Measurements from ENCODE around the gene USF2. TPM values are rescaled to one million over a fixed set of nuclear protein-coding genes. Genes with fewer than 3 reads are reported as not detected.

USF2 gene
- total and polyA plus RNA-seq, 8 donors: 26.8 to 109 (median 86.0) TPM

- 82 to 100% (median 95%) methylated on average over 2 of the region's 2 CpGs for WGBS, 5 donors
- TF ChIP-seq EP300 (IDR thresholded peaks at IDR 0.05) (no peak), CTCF (IDR thresholded peaks at IDR 0.05) (no peak), POLR2A (IDR thresholded peaks at IDR 0.05) (no peak), POLR2AphosphoS5 (IDR thresholded peaks at IDR 0.05) (no peak)
- Histone ChIP-seq H3K4me1 (no peaks in the 10 kb centered on the region), H3K27ac (no peak overlapping the region), H3K27me3 (peaks cover 0 to 44% (median 4%) of the 10 kb centered on the region in 3 donors), H3K4me3 (no peak overlapping the region), H3K36me3 (no peaks in the 10 kb centered on the region), H3K9me3 (no peaks in the 10 kb centered on the region)
- no peak for DNase-seq
- intact Hi-C loops (cut with DNase I; ENCODE audit: low total_unique reads): no loop called here
These were observed 33.2 kb downstream of the USF2 start for GRCh38 chr19:35301961-35302360.

GRCh38 chr19:35302446-35302845 lies 33.7 kb downstream of the USF2 start:
- H3K36me3 ChIP-seq: no peaks in the 10 kb centered on the region
- TF ChIP-seq POLR2A (IDR thresholded peaks at IDR 0.05) (no peak), POLR2AphosphoS5 (IDR thresholded peaks at IDR 0.05) (no peak), CTCF (IDR thresholded peaks at IDR 0.05) (no peak), EP300 (IDR thresholded peaks at IDR 0.05) (no peak)
- peaks cover 0 to 43% (median 4%) of the 10 kb centered on the region in 3 donors for H3K27me3 ChIP-seq
- WGBS, 5 donors: 79 to 87% (median 82%) methylated on average over 4 to 16 of the region's 16 CpGs
- intact Hi-C loops (cut with DNase I; ENCODE audit: low total_unique reads): no loop called here
- no peak for DNase-seq
- H3K4me1 ChIP-seq: no peaks in the 10 kb centered on the region
- H3K4me3 ChIP-seq: no peak overlapping the region
- no peaks in the 10 kb centered on the region for H3K9me3 ChIP-seq
- no peak overlapping the region for H3K27ac ChIP-seq

GRCh38 chr19:35303357-35303915 lies 34.7 kb downstream of the USF2 start:
- DNase-seq: no peak
- Histone ChIP-seq H3K9me3 (no peaks in the 10 kb centered on the region), H3K27ac (no peak overlapping the region), H3K4me3 (no peak overlapping the region), H3K4me1 (no peaks in the 10 kb centered on the region), H3K36me3 (no peaks in the 10 kb centered on the region), H3K27me3 (peaks cover 0 to 36% (median 4%) of the 10 kb centered on the region in 3 donors)
- no peak for TF ChIP-seq EP300 (IDR thresholded peaks at IDR 0.05)
- TF ChIP-seq CTCF (IDR thresholded peaks at IDR 0.05): no peak
- TF ChIP-seq POLR2AphosphoS5 (IDR thresholded peaks at IDR 0.05): no peak
- TF ChIP-seq POLR2A (IDR thresholded peaks at IDR 0.05): no peak
- 71 to 93% (median 85%) methylated on average over 6 of the region's 6 CpGs for WGBS, 5 donors
- intact Hi-C loops (cut with DNase I; ENCODE audit: low total_unique reads): no loop called here

- WGBS, 5 donors: 79 to 86% (median 80%) methylated on average over 11 of the region's 11 CpGs
- intact Hi-C loops (cut with DNase I; ENCODE audit: low total_unique reads): no loop called here
- Histone ChIP-seq H3K4me3 (no peak overlapping the region), H3K4me1 (no peaks in the 10 kb centered on the region), H3K9me3 (no peaks in the 10 kb centered on the region), H3K27me3 (peaks cover 0 to 34% (median 4%) of the 10 kb centered on the region in 3 donors), H3K27ac (no peak overlapping the region), H3K36me3 (no peaks in the 10 kb centered on the region)
- DNase-seq: no peak
- no peak for TF ChIP-seq CTCF (IDR thresholded peaks at IDR 0.05)
These were observed 35.3 kb downstream of the USF2 start for GRCh38 chr19:35304036-35304435.

Data from stomach (tissue), 9 donors.